ENCODE data around the gene CNIH1.
"Not testable (repeated sequence)": the region's sequence is repeated elsewhere in the genome, so short reads cannot be mapped to it uniquely, and the experiment has no call there.

CNIH1 gene

DNA sequence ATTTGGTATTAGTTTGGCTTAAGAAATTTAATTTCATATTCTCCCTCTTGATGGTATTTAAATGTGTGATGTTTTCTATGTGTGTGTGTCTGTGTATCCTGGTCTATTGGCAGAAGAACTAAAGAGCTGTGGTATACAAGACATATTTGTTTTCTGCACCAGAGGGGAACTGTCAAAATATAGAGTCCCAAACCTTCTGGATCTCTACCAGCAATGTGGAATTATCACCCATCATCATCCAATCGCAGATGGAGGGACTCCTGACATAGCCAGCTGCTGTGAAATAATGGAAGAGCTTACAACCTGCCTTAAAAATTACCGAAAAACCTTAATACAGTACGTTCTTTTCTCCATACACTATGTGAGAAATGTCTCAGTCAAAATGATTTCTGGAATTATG lies 29.8 kb downstream of the CNIH1 start:
- H3K27ac ChIP-seq (ENCODE audit: low read depth, low read length) = no peak overlapping the region
- no peaks in the 10 kb centered on the region for H3K27me3 ChIP-seq (ENCODE audit: control insufficient read depth, insufficient read depth, low read length)
- no peaks in the 10 kb centered on the region for H3K4me1 ChIP-seq (ENCODE audit: control insufficient read depth, insufficient read depth, low read length)
- no peaks in the 10 kb centered on the region for H3K36me3 ChIP-seq (ENCODE audit: control insufficient read depth, insufficient read depth, low read length)
- no peak overlapping the region for H3K4me3 ChIP-seq (ENCODE audit: low read length)
- H3K9ac ChIP-seq (ENCODE audit: low read length) = no peak overlapping the region

DNA sequence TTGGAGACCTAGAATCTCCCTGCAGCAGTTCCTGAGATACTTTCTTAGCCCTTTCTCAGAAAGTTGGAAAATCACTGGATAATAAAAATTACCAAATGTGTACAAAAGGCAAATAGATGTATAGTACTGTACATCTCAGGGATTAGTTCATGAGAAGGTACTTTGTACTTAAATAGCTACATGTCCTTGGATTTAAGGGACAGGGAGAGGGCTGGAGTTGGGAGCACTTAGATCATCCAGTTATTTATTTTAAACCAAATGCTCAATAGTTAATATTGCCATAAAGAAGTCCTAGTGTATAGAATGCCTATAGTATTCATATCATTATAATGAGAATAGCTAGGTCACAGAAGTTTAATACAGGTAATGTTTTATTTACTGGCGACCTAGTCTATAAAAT lies 31.0 kb downstream of the CNIH1 start:
- no peak overlapping the region for H3K4me3 ChIP-seq (ENCODE audit: low read length)
- H3K36me3 ChIP-seq (ENCODE audit: control insufficient read depth, insufficient read depth, low read length) = no peaks in the 10 kb centered on the region

DNA sequence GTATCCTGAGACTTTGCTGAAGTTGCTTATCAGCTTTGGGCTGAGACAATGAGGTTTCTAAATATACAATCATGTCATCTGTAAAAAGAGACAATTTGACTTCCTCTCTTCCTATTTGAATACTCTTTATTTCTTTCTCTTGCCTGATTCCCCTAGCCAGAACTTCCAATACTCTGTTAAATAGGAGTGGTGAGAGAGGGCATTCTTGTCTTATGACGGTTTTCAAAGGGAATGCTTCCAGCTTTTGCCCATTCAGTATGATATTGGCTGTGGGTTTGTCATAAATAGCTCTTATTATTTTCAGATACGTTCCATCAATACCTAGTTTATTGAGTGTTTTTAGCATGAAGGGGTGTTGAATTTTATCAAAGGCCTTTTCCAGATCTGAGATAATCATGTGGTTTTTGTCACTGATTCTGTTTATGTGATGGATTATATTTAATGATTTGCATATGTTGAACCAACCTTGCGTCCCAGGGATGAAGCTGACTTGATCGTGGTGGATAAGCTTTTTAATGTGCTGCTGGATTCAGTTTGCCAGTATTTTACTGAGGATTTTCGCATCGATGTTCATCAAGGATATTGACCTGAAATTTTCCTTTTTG lies 37.7 kb downstream of the CNIH1 start:
- not testable (repeated sequence) for H3K36me3 ChIP-seq (ENCODE audit: control insufficient read depth, insufficient read depth, low read length); H3K9ac ChIP-seq (ENCODE audit: low read length); H3K4me3 ChIP-seq (ENCODE audit: low read length); H3K27ac ChIP-seq (ENCODE audit: low read depth, low read length); H3K4me1 ChIP-seq (ENCODE audit: control insufficient read depth, insufficient read depth, low read length); H3K27me3 ChIP-seq (ENCODE audit: control insufficient read depth, insufficient read depth, low read length)

More for the DNA sequence above, 31.0 kb downstream of the CNIH1 start:
- Histone ChIP-seq H3K27me3 (ENCODE audit: control insufficient read depth, insufficient read depth, low read length) (no peaks in the 10 kb centered on the region), H3K4me1 (ENCODE audit: control insufficient read depth, insufficient read depth, low read length) (no peaks in the 10 kb centered on the region), H3K9ac (ENCODE audit: low read length) (no peak overlapping the region), H3K27ac (ENCODE audit: low read depth, low read length) (no peak overlapping the region)

DNA sequence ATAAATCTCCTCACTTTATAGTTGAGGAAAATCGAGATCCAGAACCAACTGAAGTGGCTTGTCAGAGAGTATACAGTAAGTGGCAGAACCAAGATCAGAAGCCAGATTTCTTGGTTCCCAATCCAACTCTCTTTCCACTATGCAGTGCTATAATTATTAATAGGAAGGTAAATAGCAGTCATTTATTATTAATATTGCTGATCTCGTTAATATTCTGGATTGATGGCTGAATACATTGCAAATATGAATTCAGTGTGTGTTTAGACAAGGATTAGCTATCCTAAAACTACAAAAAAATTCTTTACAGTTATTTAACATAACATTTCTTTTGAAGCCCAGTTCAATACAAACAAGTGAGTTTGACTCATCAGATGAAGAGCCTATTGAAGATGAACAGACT lies 41.6 kb downstream of the CNIH1 start:
- Histone ChIP-seq H3K27ac (ENCODE audit: low read depth, low read length) (no peak overlapping the region), H3K4me1 (ENCODE audit: control insufficient read depth, insufficient read depth, low read length) (peaks cover 4% of the 10 kb centered on the region), H3K9ac (ENCODE audit: low read length) (no peak overlapping the region), H3K36me3 (ENCODE audit: control insufficient read depth, insufficient read depth, low read length) (no peaks in the 10 kb centered on the region), H3K27me3 (ENCODE audit: control insufficient read depth, insufficient read depth, low read length) (no peaks in the 10 kb centered on the region), H3K4me3 (ENCODE audit: low read length) (no peak overlapping the region)

DNA sequence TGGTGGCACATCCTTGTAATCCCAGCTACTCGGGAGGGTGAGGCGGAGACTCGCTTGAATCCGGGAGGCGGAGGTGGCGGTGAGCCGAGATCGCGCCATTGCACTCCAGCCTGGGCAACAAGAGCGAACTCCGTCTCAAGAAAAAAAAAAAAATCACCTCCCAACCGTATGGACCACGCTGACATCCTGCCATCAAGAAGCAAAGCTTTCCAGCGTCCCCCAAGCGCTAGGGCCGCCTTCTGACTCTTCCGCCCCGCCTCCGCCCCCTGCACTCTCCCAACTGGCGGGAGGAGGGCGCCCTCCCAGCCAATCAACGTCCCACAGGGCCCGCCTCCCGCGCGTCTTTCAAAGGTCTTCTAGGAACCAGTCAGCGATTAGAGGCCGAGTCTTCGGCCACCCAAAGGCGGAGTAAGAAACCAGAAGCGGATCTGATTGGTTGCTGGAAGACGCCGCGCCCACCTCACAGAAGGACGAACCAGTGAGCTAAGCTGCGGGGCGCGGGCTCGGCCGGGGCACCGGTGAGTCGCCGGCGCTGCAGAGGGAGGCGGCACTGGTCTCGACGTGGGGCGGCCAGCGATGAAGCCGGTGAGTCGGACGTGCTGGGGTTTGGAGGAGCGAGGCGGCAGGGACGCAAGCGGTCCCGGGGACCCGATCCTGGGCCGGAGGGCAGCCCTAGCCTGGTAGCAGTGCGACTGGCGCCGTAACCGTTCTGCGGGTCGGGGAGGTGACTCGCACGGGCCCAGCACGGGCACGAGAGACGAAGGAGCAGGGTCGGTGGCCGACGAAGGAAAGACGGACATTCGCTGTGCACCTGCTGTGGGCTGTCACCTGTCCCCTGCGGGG lies 44.5 kb downstream of the CNIH1 start, which contains the start of gene CDKN3:
CDKN3 (plus strand) TSS at position 515 of the 843 bp plus-strand sequence; CDS start at position 577, 62 bp downstream.
- Histone ChIP-seq H3K27ac (ENCODE audit: low read depth, low read length) (no peak within 1 kb of the TSS), H3K4me1 (ENCODE audit: control insufficient read depth, insufficient read depth, low read length) (peaks cover 4% of the 10 kb centered on the region), H3K9ac (ENCODE audit: low read length) (peak within 1 kb of the TSS; percentile 77), H3K4me3 (ENCODE audit: low read length) (peak within 1 kb of the TSS; percentile 91), H3K27me3 (ENCODE audit: control insufficient read depth, insufficient read depth, low read length) (no peaks in the 10 kb centered on the region), H3K36me3 (ENCODE audit: control insufficient read depth, insufficient read depth, low read length) (no peaks in the 10 kb centered on the region)

DNA sequence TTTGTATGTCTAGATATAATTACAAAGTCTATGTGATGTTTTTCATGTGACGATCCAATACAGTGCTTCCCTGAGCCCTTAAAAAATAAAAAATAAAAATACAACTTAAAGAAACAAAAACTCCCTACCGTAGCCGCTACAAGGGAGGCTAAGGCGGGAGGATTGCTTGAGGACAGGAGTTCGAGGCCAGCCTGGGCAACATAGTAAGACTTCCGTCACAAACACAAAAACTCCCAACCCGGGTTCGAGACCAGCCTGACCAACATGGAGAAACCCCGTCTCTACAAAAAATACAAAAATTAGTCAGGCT lies 45.0 kb downstream of the CNIH1 start:
- Histone ChIP-seq H3K27ac (ENCODE audit: low read depth, low read length) (no peak overlapping the region), H3K4me3 (ENCODE audit: low read length) (peak overlapping the region; percentile 81)

DNA sequence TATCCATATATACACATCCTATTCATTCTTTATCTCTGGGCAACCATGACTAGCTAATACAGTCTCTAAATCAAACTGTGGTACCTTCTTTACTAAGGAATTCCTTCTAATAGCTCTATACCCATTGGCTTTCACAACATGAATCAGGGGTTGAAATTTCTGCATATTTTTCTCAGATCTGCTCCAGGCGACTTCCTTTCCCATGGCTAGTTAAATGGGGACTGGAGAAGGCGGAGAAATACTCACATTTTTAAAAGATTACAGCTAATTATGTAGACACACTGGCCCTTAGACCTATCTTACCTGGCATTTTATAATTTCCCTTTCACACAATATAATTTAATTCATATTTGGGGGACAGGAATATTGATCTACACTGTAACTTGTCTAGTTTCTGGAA lies 45.5 kb downstream of the CNIH1 start:
- Histone ChIP-seq H3K36me3 (ENCODE audit: control insufficient read depth, insufficient read depth, low read length) (no peaks in the 10 kb centered on the region), H3K9ac (ENCODE audit: low read length) (no peak overlapping the region), H3K27ac (ENCODE audit: low read depth, low read length) (no peak overlapping the region), H3K4me1 (ENCODE audit: control insufficient read depth, insufficient read depth, low read length) (peaks cover 4% of the 10 kb centered on the region), H3K4me3 (ENCODE audit: low read length) (no peak overlapping the region), H3K27me3 (ENCODE audit: control insufficient read depth, insufficient read depth, low read length) (no peaks in the 10 kb centered on the region)

More for the DNA sequence above, 45.0 kb downstream of the CNIH1 start:
- H3K4me1 ChIP-seq (ENCODE audit: control insufficient read depth, insufficient read depth, low read length) = peaks cover 4% of the 10 kb centered on the region
- no peaks in the 10 kb centered on the region for H3K27me3 ChIP-seq (ENCODE audit: control insufficient read depth, insufficient read depth, low read length)
- no peak overlapping the region for H3K9ac ChIP-seq (ENCODE audit: low read length)
- no peaks in the 10 kb centered on the region for H3K36me3 ChIP-seq (ENCODE audit: control insufficient read depth, insufficient read depth, low read length)

DNA sequence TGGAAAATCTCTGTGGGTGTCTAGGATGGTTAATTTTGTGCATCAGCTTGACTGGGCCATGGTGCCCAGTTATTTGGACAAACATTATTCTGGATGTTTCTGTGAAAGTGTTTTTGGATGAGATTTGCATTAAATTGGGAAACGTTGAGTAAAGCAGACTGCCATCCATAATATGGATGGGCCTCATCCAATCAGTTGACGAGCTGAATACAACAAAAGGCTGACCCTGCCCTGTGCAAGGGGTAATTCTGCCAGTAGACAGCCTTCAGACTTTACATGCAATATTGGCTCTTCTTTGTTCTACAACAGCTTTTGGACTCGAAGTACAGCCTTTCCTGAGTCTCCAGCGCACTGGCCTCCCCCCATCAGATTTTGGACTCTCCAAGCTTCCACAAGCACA lies 45.9 kb downstream of the CNIH1 start:
- H3K4me1 ChIP-seq (ENCODE audit: control insufficient read depth, insufficient read depth, low read length) = peaks cover 4% of the 10 kb centered on the region
- H3K9ac ChIP-seq (ENCODE audit: low read length) = no peak overlapping the region
- no peaks in the 10 kb centered on the region for H3K36me3 ChIP-seq (ENCODE audit: control insufficient read depth, insufficient read depth, low read length)
- H3K27ac ChIP-seq (ENCODE audit: low read depth, low read length) = no peak overlapping the region
- H3K4me3 ChIP-seq (ENCODE audit: low read length) = no peak overlapping the region
- H3K27me3 ChIP-seq (ENCODE audit: control insufficient read depth, insufficient read depth, low read length) = no peaks in the 10 kb centered on the region

DNA sequence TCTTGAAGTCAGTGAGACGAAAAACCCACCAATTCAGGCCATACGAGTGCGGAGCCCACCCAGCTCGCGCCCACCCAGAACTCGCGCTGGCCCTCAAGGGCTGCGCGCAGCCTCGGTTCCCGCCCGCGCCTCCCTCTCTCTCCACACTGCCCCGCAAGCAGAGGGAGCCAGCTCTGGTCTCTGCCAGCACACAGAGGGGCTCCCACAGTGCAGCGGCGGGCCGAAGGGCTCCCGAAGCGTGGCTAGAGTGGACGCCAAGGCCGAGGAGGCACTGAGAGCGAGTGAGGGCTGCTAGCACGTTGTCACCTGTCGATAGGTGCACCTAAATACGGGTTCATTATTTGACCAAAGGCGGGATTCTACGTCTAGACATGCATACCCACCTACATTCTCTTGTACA lies 46.6 kb downstream of the CNIH1 start:
- H3K9ac ChIP-seq (ENCODE audit: low read length) = no peak overlapping the region
- peaks cover 4% of the 10 kb centered on the region for H3K4me1 ChIP-seq (ENCODE audit: control insufficient read depth, insufficient read depth, low read length)
- H3K4me3 ChIP-seq (ENCODE audit: low read length) = no peak overlapping the region
- H3K27me3 ChIP-seq (ENCODE audit: control insufficient read depth, insufficient read depth, low read length) = no peaks in the 10 kb centered on the region
- H3K27ac ChIP-seq (ENCODE audit: low read depth, low read length) = no peak overlapping the region
- no peaks in the 10 kb centered on the region for H3K36me3 ChIP-seq (ENCODE audit: control insufficient read depth, insufficient read depth, low read length)

DNA sequence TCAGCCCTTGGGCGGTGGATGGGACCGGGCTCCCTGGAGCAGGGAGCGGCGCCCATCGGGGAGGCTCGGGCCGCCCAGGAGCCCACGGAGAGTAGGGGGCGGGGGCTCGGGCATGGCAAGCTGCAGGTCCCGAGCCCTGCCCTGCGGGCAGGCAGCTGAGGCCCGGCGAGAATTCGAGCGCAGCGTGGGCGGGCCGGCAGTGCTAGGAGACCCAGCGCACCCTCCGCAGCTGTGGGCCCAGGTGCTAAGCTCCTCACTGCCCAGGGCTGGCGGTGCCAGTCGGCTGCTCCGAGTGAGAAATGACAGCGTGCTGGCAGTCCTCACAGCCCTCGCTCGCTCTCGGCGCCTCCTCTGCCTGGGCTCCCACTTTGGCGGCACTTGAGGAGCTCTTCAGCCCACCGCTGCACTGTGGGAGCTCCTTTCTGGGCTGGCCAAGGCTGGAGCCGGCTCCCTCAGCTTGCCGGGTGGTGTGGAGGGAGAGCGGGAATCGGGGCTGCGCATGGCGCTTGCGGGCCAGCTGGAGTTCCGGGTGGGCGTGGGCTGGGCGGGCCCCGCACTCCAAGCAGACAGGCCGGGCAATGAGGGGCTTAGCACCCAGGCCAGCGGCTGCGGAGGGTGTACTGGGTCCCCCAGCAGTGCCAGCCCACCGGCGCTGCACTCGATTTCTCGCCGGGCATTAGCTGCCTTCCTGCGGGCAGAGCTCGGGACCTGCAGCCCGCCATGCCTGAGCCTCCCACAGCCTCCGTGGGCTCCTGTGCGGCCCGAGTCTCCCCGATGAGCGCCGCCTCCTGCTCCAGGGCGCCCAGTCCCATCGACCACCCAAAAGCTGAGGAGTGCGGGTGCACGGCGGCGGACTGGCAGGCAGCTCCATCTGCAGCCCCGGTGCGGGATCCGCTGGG lies 47.9 kb downstream of the CNIH1 start:
- H3K36me3 ChIP-seq (ENCODE audit: control insufficient read depth, insufficient read depth, low read length); H3K27ac ChIP-seq (ENCODE audit: low read depth, low read length); H3K4me1 ChIP-seq (ENCODE audit: control insufficient read depth, insufficient read depth, low read length); H3K27me3 ChIP-seq (ENCODE audit: control insufficient read depth, insufficient read depth, low read length); H3K9ac ChIP-seq (ENCODE audit: low read length); H3K4me3 ChIP-seq (ENCODE audit: low read length): not testable (repeated sequence)

DNA sequence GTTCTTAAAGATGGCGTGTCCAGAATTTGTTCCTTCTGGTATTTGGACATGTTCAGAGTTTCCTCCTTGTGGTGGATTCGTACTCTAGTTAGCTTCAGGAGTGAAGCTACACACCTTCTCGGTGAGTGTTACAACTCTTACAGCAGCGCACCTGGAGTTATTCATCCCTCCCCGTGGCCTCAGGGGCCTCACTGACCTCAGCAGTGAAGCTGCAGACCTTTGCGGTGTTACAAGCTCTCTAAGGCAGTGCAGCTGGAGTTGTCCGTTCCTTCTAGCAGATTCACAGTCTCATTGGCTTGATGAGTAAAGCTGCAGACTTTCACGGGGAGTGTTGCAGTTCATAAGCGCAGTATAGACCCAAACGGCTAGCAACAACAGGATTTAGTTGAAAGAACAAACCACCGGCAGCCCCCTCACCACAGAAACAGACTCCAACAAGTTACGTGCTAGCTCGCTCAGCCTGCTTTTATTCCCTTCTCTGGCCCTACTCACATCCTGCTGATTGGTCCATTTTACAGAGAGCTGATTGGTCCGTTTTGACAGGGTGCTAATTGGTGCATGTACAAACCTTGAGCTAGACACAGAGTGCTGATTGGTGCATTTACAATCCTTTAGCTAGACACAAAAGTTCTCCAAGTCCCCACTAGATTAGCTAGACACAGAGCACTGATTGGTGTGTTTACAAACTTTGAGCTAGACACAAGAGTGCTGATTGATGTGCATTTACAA lies 48.9 kb downstream of the CNIH1 start:
- peaks cover 3% of the 10 kb centered on the region for H3K4me1 ChIP-seq (ENCODE audit: control insufficient read depth, insufficient read depth, low read length)
- no peak overlapping the region for H3K27ac ChIP-seq (ENCODE audit: low read depth, low read length)
- no peak overlapping the region for H3K4me3 ChIP-seq (ENCODE audit: low read length)

DNA sequence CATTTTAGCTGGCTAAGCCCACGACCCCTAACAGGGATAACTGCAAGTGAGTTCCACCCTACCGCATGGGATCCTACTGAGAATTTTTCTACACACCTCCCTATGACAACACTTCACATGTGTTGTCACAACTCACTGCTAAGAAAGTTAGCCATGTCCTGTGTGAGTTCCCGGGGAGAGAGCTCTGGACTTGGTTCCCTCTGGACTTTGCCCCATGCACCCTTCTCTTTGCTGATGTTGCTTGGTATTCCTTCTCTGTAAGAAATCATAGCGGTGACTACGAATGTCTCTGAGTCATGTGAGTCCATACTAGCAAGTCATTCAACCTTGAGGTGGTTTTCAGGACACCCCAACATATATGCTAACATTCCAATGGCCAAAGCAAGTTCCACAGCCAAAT lies 53.8 kb downstream of the CNIH1 start:
- H3K9ac ChIP-seq (ENCODE audit: low read length) = no peak overlapping the region
- no peak overlapping the region for H3K4me3 ChIP-seq (ENCODE audit: low read length)
- H3K27me3 ChIP-seq (ENCODE audit: control insufficient read depth, insufficient read depth, low read length) = no peaks in the 10 kb centered on the region
- no peaks in the 10 kb centered on the region for H3K4me1 ChIP-seq (ENCODE audit: control insufficient read depth, insufficient read depth, low read length)
- no peak overlapping the region for H3K27ac ChIP-seq (ENCODE audit: low read depth, low read length)
- no peaks in the 10 kb centered on the region for H3K36me3 ChIP-seq (ENCODE audit: control insufficient read depth, insufficient read depth, low read length)

More for the DNA sequence above, 48.9 kb downstream of the CNIH1 start:
- Histone ChIP-seq H3K27me3 (ENCODE audit: control insufficient read depth, insufficient read depth, low read length) (no peaks in the 10 kb centered on the region), H3K36me3 (ENCODE audit: control insufficient read depth, insufficient read depth, low read length) (no peaks in the 10 kb centered on the region), H3K9ac (ENCODE audit: low read length) (no peak overlapping the region)

Measured in rectal smooth muscle tissue (tissue), 1 donor.